SK-N-SH (cell line): Measurements from ENCODE around the gene FRMD3. TPM values are rescaled to one million over a fixed set of nuclear protein-coding genes. Genes with fewer than 3 reads are reported as not detected.

ENCODE experiments used
- CTCF ChIA-PET: fragments of 300-600, 350-600 bp; formaldehyde crosslinking; extraction: SDS; loops from one replicate; lab custom pipeline; 2021; lab: Yijun Ruan, JAX
- POLR2A ChIA-PET: fragments of 350-600 bp; sonication (Branson Sonifier 250); formaldehyde crosslinking; extraction: SDS; loops from one replicate; lab custom pipeline; 2020; ENCODE audit warnings: antibody characterized with exemption, inconsistent platforms; lab: Yijun Ruan, JAX
- DNase-seq: peaks from one replicate; pipeline ENCODE4 v3.0.0; 2012
- H2AFZ ChIP-seq: fragments of 200-600 bp; sonication (generic); 2 replicates; pipeline ENCODE4 v1.8.1; 2016; ENCODE audit warnings: antibody characterized with exemption, mild to moderate bottlenecking, low read depth
- H3F3A ChIP-seq: fragments of 200-600 bp; sonication (generic); replicated peaks from 2 replicates; pipeline ENCODE3; 2016; ENCODE audit warnings: antibody characterized with exemption, mild to moderate bottlenecking; ENCODE audit not compliant: insufficient read depth
- H3K27ac ChIP-seq, 2 experiments: fragments of 200-500 bp in 1 of 2; fragments of 200-600 bp in 1 of 2; sonication (Bioruptor generic) in 1 of 2; sonication (generic), shearing (Covaris generic) in 1 of 2; 2 replicates each; pipeline versions ENCODE4 v1.5.1 to v1.6.1; 2014 to 2016; ENCODE audit warnings: low read depth in 2 of 2, inconsistent platforms in 1 of 2, low read length in 1 of 2, mild to moderate bottlenecking in 1 of 2, mixed read lengths in 1 of 2
- H3K27me3 ChIP-seq: fragments of 200-600 bp; sonication (generic), shearing (Covaris generic); 2 replicates; pipeline ENCODE4 v1.6.1; 2016; ENCODE audit warnings: mixed run types; ENCODE audit not compliant: insufficient read depth
- H3K36me3 ChIP-seq, 2 experiments: fragments of 200-500 bp in 1 of 2; fragments of 200-600 bp in 1 of 2; sonication (Bioruptor generic) in 1 of 2; sonication (generic) in 1 of 2; replicated peaks in 1 of 2; 2 replicates each; pipeline versions ENCODE3 to v1.5.1; 2014 to 2016; ENCODE audit warnings: low read length in 1 of 2, mild to moderate bottlenecking in 1 of 2; ENCODE audit not compliant: insufficient read depth in 2 of 2, control insufficient read depth in 1 of 2
- H3K4me1 ChIP-seq, 2 experiments: fragments of 200-500 bp in 1 of 2; fragments of 200-600 bp in 1 of 2; sonication (Bioruptor generic) in 1 of 2; sonication (generic), shearing (Covaris generic) in 1 of 2; 2 replicates each; pipeline versions ENCODE4 v1.5.1 to v1.6.1; 2014 to 2016; ENCODE audit warnings: low read depth in 1 of 2, low read length in 1 of 2, mixed run types in 1 of 2; ENCODE audit not compliant: insufficient read depth in 2 of 2, control insufficient read depth in 1 of 2
- H3K4me2 ChIP-seq: fragments of 200-600 bp; sonication (generic), shearing (Covaris generic); 2 replicates; pipeline ENCODE4 v1.6.1; 2017; ENCODE audit warnings: mixed run types
- H3K4me3 ChIP-seq, 2 experiments: fragments of 200-500 bp in 1 of 2; fragments of 200-600 bp in 1 of 2; sonication (Bioruptor generic) in 1 of 2; sonication (generic), shearing (Covaris generic) in 1 of 2; 2 replicates each; pipeline versions ENCODE4 v1.5.1 to v1.8.1; 2014 to 2016; ENCODE audit warnings: low read depth in 2 of 2, inconsistent platforms in 1 of 2, low read length in 1 of 2, mild to moderate bottlenecking in 1 of 2, mixed read lengths in 1 of 2, moderate library complexity in 1 of 2
- H3K79me2 ChIP-seq: fragments of 200-600 bp; sonication (generic); 2 replicates; pipeline ENCODE4 v1.8.1; 2017; ENCODE audit warnings: mild to moderate bottlenecking; ENCODE audit not compliant: insufficient read depth
- H3K9ac ChIP-seq: fragments of 200-600 bp; sonication (generic); 2 replicates; pipeline ENCODE4 v1.6.1; 2017; ENCODE audit warnings: mixed run types
- H3K9me2 ChIP-seq: fragments of 200-600 bp; sonication (generic); 2 replicates; pipeline ENCODE4 v1.6.1; 2017; ENCODE audit warnings: mixed run types
- H3K9me3 ChIP-seq: fragments of 200-600 bp; sonication (generic); 2 replicates; pipeline ENCODE4 v1.6.1; 2017; ENCODE audit warnings: mixed run types, mild to moderate bottlenecking, moderate library complexity
- H4K20me1 ChIP-seq: fragments of 200-600 bp; sonication (generic); 2 replicates; pipeline ENCODE4 v1.6.1; 2017; ENCODE audit warnings: mild to moderate bottlenecking, mixed run types; ENCODE audit not compliant: insufficient read depth
- CHD2 ChIP-seq: fragments of 150-350 bp; IDR thresholded peaks from 2 replicates; pipeline ENCODE4 v1.6.1; 2018; ENCODE audit warnings: low read length; ENCODE audit not compliant: partially characterized antibody
- ELF1 ChIP-seq: IDR thresholded peaks from 2 replicates; pipeline ENCODE4 v1.4.0; 2012
- EP300 ChIP-seq, 2 experiments: IDR thresholded peaks; 2 replicates each; pipeline versions ENCODE4 v1.4.0 to v1.6.1; 2012; ENCODE audit warnings: borderline replicate concordance in 1 of 2, low read depth in 1 of 2, low read length in 1 of 2
- EZH2phosphoT487 ChIP-seq: fragments of 200-600 bp; sonication (generic); IDR thresholded peaks from 2 replicates; pipeline ENCODE4 v1.6.1; 2017; ENCODE audit warnings: low read depth, mixed run types, mild to moderate bottlenecking, antibody characterized with exemption, moderate library complexity, borderline replicate concordance
- FOSL2 ChIP-seq: IDR thresholded peaks from 2 replicates; pipeline ENCODE4 v1.4.0; 2012; ENCODE audit warnings: low read depth, mild to moderate bottlenecking, moderate library complexity, borderline replicate concordance
- GABPA ChIP-seq: IDR thresholded peaks from 2 replicates; pipeline ENCODE4 v1.4.0; 2012; ENCODE audit warnings: low read depth, mild to moderate bottlenecking
- JUND ChIP-seq: IDR thresholded peaks from 2 replicates; pipeline ENCODE4 v1.4.0; 2012
- MEF2A ChIP-seq: IDR thresholded peaks from 2 replicates; pipeline ENCODE4 v1.4.0; 2012; ENCODE audit warnings: low read depth, borderline replicate concordance
- RAD21 ChIP-seq: IDR thresholded peaks from 2 replicates; pipeline ENCODE4 v1.6.1; 2012; ENCODE audit warnings: mild to moderate bottlenecking, low read length
- RCOR1 ChIP-seq: fragments of 150-350 bp; IDR thresholded peaks from 2 replicates; pipeline ENCODE4 v1.6.1; 2017; ENCODE audit warnings: antibody characterized with exemption, low read length
- SIN3A ChIP-seq: IDR thresholded peaks from 2 replicates; pipeline ENCODE4 v1.6.1; 2012; ENCODE audit warnings: low read depth, mild to moderate bottlenecking, low read length, moderate library complexity, borderline replicate concordance
- TAF1 ChIP-seq: IDR thresholded peaks from 2 replicates; pipeline ENCODE4 v1.6.1; 2012; ENCODE audit warnings: low read depth, mild to moderate bottlenecking, low read length, moderate library complexity, borderline replicate concordance
- TEAD4 ChIP-seq: IDR thresholded peaks from 2 replicates; pipeline ENCODE4 v1.4.0; 2012; ENCODE audit warnings: mild to moderate bottlenecking, borderline replicate concordance; ENCODE audit not compliant: insufficient read depth
- WGBS: methylation state at CpG from one replicate; pipeline ENCODE4 v1.1.6; 2017; ENCODE audit warnings: low lambda C conversion rate; 5-methylcytosine and 5-hydroxymethylcytosine counted together
- polyA plus RNA-seq, 3 experiments: library from polyadenylated mRNA; depleted of rRNA; stranded (reverse); fragments of >200 nt; gene quantifications; 2 replicates each; pipeline ENCODE4 v1.2.3, GENCODE V29; 2012
- TF ChIP-seq, protein P1 (sequence below): IDR thresholded peaks from 2 replicates; pipeline ENCODE4 v1.4.0; 2012; ENCODE audit warnings: low read depth, borderline replicate concordance
- TF ChIP-seq, protein P2 (sequence below): fragments of 150-350 bp; IDR thresholded peaks from 2 replicates; pipeline ENCODE4 v1.6.1; 2017; ENCODE audit warnings: antibody characterized with exemption, low read length, low read depth, borderline replicate concordance
- TF ChIP-seq, protein P3 (sequence below): IDR thresholded peaks from 2 replicates; pipeline ENCODE4 v1.6.1; 2012; ENCODE audit warnings: mild to moderate bottlenecking, low read depth, low read length, moderate library complexity
- TF ChIP-seq, protein P4 (sequence below): IDR thresholded peaks from 2 replicates; pipeline ENCODE4 v1.4.0; 2012; ENCODE audit warnings: low read depth, borderline replicate concordance

The FRMD3 gene
- polyA plus RNA-seq, 1 of the 3 experiments (the other 2 are of a cell fraction), result 0.89 TPM

DNA sequence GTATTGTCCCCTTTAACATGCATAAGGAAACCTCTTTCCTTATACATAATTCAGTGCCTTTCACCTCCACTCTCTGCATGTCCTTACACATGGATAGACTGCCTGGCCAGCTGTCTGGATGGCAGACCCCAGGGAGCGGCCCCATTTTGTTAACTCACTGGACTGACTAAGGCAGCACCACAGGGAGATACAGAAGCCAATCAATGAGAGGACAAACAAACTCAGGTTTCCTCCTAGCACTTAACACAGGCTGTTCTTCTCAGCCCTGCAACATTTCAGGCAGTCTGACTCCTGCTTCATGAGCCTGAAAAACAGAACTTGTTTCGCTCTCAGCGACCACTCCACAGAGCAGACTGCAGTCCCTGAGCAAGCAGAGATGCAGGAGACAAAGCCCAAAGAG is 339.8 kb downstream of the FRMD3 start:
- H3K27me3 ChIP-seq, result peaks cover 4% of the 10 kb centered on the region; the same call in 1 of the 2 replicates
- ChIA-PET CTCF (interaction anchor here (0.7 to 2.2 kb wide), 11 partner anchors 13 to 377 kb away, joined by 3 to 12 read pairs (median 6); partner anchors contain the start of gene FRMD3), POLR2A (no interaction called here)
- DNase-seq, result no peak
- no peak overlapping the region for H3K9ac ChIP-seq
- H3K4me3 ChIP-seq, result no peak overlapping the region
- H2AFZ ChIP-seq, result no peak overlapping the region
- no peaks in the 10 kb centered on the region for H3K9me2 ChIP-seq
- H3K79me2 ChIP-seq, result no peaks in the 10 kb centered on the region
- no peaks in the 10 kb centered on the region for H3F3A ChIP-seq
- H3K36me3 ChIP-seq, result no peaks in the 10 kb centered on the region
- TF ChIP-seq ELF1 (no peak), MEF2A (no peak), EZH2phosphoT487 (no peak), FOSL2 (no peak), TEAD4 (no peak), SIN3A (no peak), TAF1 (no peak), RAD21 (no peak), RCOR1 (no peak), EP300 (IDR thresholded peaks at IDR 0.05; ENCODE audit: borderline replicate concordance in 1 of 2, low read depth in 1 of 2, low read length in 1 of 2) (no peak), CHD2 (no peak), JUND (no peak), GABPA (no peak)
- TF ChIP-seq, protein P1, sequence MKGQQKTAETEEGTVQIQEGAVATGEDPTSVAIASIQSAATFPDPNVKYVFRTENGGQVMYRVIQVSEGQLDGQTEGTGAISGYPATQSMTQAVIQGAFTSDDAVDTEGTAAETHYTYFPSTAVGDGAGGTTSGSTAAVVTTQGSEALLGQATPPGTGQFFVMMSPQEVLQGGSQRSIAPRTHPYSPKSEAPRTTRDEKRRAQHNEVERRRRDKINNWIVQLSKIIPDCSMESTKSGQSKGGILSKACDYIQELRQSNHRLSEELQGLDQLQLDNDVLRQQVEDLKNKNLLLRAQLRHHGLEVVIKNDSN, result no peak
- TF ChIP-seq, protein P2, sequence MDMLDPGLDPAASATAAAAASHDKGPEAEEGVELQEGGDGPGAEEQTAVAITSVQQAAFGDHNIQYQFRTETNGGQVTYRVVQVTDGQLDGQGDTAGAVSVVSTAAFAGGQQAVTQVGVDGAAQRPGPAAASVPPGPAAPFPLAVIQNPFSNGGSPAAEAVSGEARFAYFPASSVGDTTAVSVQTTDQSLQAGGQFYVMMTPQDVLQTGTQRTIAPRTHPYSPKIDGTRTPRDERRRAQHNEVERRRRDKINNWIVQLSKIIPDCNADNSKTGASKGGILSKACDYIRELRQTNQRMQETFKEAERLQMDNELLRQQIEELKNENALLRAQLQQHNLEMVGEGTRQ, result no peak
- TF ChIP-seq, protein P3, sequence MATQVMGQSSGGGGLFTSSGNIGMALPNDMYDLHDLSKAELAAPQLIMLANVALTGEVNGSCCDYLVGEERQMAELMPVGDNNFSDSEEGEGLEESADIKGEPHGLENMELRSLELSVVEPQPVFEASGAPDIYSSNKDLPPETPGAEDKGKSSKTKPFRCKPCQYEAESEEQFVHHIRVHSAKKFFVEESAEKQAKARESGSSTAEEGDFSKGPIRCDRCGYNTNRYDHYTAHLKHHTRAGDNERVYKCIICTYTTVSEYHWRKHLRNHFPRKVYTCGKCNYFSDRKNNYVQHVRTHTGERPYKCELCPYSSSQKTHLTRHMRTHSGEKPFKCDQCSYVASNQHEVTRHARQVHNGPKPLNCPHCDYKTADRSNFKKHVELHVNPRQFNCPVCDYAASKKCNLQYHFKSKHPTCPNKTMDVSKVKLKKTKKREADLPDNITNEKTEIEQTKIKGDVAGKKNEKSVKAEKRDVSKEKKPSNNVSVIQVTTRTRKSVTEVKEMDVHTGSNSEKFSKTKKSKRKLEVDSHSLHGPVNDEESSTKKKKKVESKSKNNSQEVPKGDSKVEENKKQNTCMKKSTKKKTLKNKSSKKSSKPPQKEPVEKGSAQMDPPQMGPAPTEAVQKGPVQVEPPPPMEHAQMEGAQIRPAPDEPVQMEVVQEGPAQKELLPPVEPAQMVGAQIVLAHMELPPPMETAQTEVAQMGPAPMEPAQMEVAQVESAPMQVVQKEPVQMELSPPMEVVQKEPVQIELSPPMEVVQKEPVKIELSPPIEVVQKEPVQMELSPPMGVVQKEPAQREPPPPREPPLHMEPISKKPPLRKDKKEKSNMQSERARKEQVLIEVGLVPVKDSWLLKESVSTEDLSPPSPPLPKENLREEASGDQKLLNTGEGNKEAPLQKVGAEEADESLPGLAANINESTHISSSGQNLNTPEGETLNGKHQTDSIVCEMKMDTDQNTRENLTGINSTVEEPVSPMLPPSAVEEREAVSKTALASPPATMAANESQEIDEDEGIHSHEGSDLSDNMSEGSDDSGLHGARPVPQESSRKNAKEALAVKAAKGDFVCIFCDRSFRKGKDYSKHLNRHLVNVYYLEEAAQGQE, result no peak
- TF ChIP-seq, protein P4, sequence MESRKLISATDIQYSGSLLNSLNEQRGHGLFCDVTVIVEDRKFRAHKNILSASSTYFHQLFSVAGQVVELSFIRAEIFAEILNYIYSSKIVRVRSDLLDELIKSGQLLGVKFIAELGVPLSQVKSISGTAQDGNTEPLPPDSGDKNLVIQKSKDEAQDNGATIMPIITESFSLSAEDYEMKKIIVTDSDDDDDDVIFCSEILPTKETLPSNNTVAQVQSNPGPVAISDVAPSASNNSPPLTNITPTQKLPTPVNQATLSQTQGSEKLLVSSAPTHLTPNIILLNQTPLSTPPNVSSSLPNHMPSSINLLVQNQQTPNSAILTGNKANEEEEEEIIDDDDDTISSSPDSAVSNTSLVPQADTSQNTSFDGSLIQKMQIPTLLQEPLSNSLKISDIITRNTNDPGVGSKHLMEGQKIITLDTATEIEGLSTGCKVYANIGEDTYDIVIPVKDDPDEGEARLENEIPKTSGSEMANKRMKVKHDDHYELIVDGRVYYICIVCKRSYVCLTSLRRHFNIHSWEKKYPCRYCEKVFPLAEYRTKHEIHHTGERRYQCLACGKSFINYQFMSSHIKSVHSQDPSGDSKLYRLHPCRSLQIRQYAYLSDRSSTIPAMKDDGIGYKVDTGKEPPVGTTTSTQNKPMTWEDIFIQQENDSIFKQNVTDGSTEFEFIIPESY, result no peak
- 50% methylated on average over 3 of the region's 3 CpGs for WGBS
- H3K4me1 ChIP-seq, result peaks cover 0 to 8% of the 10 kb centered on the region in 2 experiments; a peak in 1 of 4 replicates
- H3K4me2 ChIP-seq, result no peak overlapping the region
- no peaks in the 10 kb centered on the region for H3K9me3 ChIP-seq
- H4K20me1 ChIP-seq, result no peaks in the 10 kb centered on the region
- H3K27ac ChIP-seq, result no peak overlapping the region
